GM21619 (cell line): ENCODE results near the gene GBF1.

Experiments used
- ATAC-seq: cut with Tn5 transposase; IDR thresholded peaks from one replicate; pipeline ENCODE4 v1.9.1; 2021; ENCODE audit not compliant: unreplicated experiment

GBF1 gene

DNA sequence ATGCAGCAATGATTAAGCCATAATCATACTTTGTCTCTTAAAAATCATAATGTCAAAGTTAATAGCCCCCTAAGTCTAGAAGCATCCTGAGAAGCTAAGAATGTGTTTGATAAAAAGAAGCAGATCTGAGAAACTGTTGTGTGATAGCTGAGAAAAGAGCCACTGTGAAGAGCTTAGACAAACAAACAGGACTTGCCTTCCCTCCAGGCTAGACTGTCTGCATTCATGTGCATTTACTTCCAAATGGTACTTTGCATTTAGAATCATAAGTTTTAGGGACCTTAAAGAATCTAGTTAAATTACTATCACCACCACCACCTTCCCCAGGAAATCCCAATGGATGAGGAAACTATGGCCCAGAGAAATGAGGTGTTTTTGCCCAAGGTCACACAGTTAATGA lies 87.4 kb downstream of the GBF1 start:
- ATAC-seq: no peak

DNA sequence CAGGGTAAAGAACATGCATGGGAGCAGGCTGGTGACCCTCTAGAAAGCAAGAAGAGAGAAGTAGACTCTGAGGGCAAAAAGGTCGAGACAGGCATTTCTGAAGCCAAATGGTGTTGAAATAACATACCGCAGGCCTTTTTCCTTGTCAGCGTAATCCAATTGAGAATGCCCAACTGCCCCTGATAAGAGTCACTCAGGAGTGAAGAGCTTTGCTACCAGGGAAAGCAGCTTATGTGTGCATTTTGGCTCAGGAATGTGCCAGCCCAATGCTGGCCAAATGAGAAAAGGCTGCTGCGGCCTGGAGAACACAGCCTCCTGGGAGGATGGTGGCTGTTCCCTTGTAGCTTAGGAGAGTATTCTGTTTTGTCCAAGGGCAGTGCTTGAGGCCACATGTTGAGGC lies 88.8 kb downstream of the GBF1 start:
- ATAC-seq: no peak

DNA sequence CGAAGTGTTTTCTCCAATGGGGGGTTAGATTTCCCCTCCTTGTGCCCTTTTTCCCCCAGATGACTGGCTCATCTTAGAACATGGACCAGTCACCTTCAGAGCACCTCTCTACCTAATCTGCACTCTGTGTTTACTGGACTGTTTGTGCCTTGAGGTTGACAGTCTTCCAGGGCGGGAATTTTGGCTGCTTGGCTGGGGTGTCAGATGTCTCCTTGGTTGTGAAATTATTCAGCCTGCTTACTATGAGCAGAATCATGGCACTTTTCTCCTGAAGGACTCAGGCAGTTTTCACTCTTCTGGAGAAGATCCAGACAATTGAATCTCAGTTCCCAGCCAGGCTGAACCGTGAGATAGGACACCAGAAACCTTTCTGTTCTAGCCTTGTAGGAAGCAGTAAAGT lies 89.9 kb downstream of the GBF1 start:
- no peak for ATAC-seq

DNA sequence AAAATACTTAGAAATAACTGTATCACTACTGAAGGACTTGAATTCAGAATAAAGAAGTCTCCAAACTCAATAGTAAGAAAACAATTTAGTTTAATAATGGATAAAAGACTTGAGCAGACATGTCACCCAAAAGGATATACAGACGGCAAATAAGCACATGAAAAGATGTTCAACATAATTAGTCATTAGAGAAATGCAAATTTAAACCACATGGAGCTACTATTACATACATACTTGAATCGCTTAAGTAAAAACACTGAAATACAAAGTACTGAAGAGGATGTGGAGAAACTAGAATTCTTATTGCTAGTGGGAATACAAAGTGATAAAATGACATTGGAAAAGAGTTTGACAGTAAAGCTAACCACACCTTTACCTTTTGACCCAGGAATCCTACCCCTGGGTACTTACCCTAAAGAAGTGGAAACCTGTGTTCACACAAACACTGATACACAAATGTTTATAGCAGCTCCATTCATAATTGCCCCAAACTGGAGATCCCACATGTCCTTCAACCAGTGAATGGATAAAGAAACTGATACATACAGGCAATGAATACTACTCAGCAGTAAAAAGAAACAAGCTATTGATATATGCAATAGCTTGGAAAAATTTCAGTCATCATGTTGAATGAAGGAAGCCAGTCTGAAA lies 95.8 kb downstream of the GBF1 start:
- ATAC-seq: no peak

DNA sequence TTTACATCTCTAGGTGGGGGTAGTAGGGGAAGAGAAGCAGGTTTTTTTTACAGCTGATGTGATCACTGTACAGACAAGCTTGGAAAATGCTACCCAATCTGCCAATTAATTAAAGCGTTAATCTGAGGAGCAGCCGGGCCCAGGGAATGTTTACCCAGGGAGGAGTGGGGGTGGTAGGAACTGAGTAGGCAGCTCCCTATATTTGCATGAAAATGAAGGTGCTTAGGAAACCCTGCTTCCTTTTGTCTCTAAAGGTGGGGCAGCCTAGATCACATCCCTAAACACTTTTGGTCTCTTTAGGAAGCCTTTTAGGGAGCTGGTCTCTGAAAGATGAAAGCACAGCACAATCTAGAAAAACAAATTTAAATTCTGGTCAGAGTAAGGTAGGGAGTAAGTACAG lies 97.1 kb downstream of the GBF1 start:
- ATAC-seq: no peak

DNA sequence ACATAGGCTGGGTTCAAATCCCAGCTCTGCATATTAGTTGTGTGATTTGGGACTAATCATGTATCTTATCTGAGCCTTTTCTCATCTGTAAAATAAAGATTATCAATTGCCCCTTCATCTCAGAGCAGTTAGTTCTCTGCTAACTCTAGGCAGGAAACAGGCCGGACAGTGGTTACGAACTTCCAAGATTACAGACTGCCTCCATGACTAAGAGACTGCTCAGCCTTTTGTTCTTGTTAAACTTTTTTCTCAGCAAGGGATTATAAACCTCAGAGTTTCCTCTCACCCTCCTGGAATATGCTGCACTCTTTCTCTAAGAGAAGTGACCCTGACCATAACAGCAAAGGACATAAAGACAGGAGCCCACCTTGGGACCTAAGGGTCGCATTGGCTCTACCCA lies 97.6 kb downstream of the GBF1 start:
- no peak for ATAC-seq

DNA sequence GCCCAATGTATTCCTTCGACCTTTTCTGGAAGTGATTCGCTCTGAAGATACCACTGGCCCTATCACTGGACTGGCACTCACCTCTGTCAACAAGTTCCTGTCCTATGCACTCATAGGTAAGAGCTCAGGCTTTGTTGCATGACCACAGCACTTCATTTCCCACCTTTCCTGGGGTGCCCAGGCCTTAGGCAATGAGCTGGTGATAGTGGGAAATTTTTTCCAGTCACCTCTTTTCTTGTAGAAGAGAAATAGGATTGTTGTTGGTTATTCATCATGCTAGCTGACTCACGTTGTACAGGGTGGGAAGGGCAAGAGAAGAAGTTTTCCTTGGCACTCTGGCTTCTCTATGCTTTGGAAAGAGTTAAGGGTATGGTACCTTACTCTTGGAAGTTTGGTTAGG lies 98.7 kb downstream of the GBF1 start:
- ATAC-seq: no peak

DNA sequence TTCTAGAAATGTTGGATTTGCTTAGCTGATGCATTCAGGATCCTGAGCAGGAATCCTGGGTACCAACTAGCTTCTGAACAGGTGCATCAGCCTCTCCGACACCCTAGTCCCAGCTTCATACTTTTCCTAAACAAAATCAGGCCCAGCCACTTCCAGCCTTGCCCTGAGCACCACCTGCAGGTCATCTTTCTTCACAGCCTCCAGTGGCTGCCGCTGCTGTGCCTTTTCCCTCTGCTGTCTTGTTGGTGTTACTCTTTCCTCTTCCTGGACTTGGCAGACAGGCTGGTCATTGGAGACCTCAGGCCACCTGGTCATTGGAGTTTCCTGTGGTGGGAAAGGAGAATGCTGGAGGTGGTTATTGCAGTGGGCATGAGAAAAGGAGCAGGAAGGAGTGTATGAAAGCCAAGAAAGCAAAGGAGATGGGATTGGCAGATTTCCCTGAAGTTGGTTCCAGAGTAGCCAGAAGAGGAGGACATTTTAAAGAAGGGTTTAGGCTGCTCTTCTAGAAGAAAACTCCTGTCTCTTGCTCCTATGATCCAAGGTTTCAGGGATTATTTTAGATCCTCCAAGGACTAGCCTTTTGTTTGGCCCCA lies 102.0 kb downstream of the GBF1 start:
- no peak for ATAC-seq

DNA sequence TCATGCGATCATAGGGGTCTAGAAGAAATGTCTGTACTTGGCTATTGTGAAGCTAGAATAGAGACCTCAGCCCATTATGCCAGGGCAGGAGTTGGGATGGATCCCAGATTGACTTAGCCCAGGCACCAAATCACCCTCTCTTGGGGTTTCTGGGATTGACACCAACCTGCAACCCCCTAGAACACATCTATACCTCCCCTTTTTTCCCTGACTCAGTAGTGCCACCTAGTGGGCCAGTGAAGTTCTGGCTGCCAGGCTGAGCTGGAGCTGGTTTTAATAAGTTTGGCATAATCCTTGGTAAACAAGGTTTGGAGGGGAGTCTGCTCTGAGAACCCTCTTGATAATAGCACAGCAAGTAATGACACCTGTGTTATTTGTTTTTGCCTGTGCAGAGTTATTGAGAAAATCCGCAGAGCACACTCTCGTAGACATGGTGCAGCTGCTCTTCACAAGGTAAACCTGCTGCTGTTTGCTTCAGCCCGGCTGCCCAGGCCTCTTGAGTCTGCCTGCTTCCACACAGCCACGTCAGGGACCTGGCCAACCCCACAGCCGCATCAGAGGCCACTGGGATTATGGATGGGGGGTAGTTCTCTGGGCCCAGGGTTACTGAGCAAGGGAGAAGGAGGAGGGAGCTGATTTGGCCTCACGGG lies 106.9 kb downstream of the GBF1 start:
- ATAC-seq: no peak

DNA sequence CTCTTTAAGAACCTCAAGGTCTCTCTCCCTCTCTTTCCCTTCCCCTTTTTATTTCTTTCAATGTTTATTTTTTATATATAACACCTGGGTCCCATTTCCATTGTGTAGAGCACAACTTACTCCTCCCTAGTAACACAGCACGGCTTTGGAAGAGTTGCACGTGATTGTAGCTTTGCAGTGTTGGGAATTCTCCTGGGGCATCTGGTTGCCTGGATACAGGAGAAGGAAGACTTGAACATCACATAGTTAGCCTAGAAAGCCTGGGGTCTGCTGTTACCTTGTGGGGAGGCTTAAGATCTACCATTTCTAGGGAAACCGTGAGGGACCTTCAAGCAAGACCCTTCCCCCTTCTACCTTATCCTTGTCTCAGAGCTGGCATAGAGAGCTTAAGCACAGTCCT lies 109.1 kb downstream of the GBF1 start:
- ATAC-seq: no peak

DNA sequence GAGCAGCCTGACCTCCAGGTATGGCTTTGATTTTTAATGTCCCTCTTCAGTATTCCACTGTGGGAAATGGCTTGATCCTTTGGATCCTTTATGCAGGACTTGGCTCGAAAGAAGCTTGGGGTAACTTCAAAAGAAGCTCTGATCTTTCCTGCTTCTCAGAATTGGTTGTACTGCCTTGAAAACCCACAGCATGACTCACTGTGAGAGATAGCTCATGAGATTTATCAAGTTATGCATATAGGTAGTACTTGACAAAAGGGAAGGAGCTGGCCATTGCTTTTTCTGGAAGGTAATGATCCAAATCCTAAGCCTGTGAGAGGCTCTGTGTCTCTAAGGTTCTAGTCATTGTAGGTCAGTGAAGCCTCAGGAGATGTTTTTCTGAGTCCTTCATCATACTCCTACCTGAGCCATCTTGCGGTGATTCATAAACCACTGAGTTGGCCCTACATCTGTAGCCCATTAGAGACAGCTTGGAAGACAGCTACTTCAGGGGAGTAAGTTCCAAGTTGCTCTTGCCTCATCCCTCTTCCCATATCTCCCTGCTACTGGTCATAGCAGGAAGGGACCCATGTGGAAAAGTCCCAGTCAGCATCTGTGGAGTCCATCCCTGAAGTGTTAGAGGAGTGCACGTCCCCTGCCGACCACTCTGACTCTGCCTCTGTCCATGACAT lies 113.5 kb downstream of the GBF1 start:
- ATAC-seq: no peak

DNA sequence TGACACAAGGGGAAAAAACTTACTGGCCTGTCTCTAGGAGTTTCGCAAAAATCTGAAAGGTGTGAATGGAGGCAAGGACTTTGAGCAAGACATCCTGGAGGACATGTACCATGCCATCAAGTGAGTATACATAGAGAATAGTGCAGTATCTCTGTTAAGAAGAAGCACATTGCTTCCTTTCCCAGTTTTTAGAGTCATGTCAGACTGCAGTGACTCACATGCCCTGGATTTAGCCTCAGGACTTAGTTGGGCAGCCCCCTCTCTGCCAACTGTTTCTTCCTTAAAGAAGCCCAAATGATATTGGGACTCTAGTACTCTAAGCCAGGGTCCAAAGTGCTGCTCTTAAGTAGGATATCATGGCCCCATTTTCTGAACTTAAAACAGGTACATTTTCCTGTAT lies 122.1 kb downstream of the GBF1 start:
- no peak for ATAC-seq

DNA sequence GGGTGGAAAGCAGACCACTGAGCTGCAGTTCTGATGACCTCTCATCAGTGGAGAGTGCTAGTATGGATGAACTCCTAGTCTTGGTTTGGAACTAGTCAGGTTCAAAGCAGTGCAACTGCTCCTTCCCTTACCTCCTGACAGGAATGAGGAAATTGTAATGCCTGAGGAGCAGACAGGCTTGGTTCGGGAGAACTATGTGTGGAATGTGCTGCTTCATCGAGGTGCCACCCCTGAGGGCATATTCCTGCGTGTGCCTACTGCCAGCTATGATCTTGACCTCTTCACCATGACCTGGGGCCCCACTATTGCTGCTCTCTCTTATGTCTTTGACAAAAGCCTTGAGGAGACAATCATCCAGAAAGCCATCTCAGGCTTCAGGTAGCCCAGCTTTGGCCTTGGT lies 122.7 kb downstream of the GBF1 start:
- no peak for ATAC-seq

DNA sequence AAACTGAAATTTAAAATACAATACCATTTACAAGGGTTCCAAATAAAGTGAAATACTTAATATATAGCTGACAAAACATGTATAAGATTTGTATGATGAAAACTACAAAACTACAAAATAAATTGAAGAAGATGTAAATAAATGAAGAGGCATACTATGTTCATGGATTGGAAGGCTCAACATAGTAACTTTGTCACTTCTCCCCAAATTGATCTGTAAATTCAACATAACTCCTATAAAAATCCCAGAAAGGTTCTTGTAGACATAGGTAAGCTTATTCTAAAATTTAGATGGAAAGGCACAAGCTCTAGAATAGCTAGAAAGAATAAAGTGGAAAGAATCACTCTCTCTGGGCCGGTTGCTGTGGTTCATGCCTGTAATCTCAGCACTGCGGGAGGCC lies 126.0 kb downstream of the GBF1 start:
- ATAC-seq: no peak

DNA sequence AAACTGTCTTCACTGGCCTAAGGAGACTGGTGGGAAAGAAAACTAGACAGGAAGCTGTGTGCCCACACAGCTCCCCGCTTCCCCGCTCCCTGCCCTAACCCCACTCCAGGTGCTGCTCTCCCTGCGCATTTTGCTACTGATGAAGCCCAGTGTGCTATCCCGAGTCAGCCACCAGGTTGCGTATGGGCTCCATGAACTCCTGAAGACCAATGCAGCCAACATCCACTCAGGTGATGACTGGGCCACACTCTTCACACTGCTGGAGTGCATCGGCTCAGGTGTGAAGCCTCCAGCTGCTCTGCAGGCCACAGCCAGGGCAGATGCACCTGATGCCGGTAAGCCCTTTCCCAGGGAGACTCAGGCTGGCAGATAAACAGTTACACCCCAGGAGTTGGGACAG lies 129.9 kb downstream of the GBF1 start:
- no peak for ATAC-seq

DNA sequence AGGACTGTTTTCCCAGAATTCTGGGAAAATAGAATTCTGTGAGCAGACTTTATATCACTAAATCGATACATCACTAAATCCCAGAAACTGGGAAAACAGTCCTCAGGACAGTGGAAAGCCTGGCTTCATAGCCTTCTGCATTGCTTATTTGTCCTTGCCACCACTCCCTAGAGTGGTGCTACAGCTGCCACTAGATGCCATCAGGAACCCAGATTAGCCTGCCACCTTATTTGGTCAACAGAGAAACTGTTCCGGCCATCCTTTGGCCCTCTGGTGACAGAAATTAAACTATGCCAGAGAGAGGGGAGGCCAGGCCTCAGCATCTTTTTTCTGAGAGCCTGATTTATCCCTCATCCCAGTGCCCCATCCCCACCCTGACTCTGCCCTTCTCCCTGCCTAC lies 130.5 kb downstream of the GBF1 start:
- no peak for ATAC-seq

DNA sequence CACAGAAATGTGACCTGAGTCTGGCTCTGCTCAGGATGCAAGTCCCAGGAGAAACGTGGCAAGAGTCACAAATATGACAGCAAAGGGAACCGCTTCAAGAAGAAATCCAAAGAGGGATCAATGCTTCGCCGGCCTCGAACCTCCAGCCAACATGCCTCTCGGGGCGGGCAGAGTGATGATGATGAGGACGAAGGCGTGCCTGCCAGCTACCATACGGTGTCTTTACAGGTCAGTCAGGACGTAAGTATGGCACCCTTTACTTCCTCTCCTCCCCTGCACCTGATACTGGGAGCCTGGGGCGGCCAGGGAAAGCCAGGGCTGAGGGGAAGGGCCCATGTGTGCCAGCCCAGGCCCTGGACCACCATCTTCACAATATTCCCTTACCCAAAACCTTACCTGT lies 131.6 kb downstream of the GBF1 start:
- ATAC-seq: no peak

DNA sequence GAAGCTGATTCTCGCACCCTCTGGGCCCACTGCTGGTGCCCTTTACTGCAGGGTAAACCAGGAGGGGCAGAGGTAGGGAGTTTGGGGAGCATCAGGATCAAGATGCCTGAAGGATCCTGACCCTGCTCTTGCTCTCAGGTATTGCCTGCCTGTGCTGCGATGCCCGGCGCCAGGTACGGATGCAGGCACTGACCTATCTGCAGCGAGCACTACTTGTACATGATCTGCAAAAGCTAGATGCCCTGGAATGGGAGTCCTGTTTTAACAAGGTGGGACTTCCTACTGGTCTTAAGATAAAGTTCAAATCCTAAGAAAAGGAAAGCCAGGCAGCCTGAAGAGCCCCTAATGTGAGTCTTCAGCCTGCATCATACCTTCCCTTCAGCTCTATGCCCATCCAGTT lies 134.1 kb downstream of the GBF1 start:
- ATAC-seq: no peak

DNA sequence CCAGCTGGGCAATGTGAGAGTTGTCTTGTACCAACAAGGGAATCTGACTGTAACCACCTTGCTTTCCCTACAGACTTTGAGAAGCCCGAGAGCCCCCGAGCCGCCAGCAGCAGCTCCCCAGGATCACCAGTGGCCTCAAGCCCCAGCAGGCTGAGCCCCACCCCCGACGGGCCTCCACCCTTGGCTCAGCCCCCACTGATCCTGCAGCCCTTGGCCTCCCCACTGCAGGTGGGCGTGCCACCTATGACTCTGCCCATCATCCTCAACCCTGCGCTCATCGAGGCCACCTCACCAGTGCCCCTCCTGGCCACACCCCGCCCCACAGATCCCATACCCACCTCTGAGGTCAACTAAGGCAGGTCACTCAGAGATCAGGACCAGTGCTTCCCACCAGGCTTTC lies 136.7 kb downstream of the GBF1 start:
- no peak for ATAC-seq

DNA sequence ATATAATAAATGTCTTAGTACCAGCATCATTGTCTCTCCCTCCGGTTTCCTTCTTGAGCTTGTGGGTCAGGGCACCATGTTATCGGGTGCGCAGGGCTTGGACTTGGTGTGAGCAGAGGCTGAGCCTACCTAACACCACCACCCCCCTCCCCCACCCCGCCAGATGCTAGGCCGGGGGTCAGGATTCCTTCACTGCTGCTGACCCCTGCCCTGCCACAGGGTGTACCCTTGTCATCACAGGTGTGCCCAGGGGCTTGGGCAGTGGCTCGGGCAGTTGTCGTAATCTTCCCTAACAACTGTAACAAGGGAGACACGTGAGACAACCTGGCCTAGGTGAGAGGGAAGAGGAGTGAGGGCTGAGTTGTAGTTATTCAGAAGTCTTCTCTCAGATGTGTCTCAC lies 137.5 kb downstream of the GBF1 start:
- no peak for ATAC-seq

DNA sequence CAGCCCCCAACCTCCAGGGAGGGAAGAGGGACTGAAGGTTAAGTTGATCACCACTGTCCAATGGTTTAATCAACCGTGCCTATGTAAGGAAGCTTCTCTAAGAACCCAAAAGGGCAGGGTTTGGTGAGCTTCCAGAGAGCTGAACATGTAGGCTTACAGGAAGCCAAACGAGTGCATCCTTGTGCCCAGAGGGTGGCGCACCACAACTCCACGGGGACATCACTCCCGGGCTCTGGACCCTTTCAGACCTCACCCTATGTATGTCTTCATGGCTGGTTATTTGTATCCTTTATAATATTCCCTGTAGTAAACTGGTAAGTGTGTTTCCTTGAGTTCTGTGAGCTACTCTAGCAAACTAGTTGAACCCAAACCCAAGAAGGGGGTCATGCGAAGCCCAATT lies 138.7 kb downstream of the GBF1 start:
- ATAC-seq: no peak
